HG02981 (cell line): Measurements from ENCODE around the gene EMILIN1.
A peak's percentile ranks its signal among the peaks of the same experiment; 100 is the strongest.
"Not testable (repeated sequence)": the region's sequence is repeated elsewhere in the genome, so short reads cannot be mapped to it uniquely, and the experiment has no call there.

ENCODE experiments used
- ATAC-seq: cut with Tn5 transposase; IDR thresholded peaks from one replicate; pipeline ENCODE4 v1.9.1; 2021; ENCODE audit warnings: mild to moderate bottlenecking, moderate library complexity; ENCODE audit not compliant: unreplicated experiment

EMILIN1 gene

GRCh38 chr2:27053776-27054175, 24.6 kb upstream of the EMILIN1 start:
- ATAC-seq, result no peak

GRCh38 chr2:27054721-27055120, 23.7 kb upstream of the EMILIN1 start:
- ATAC-seq, result no peak

GRCh38 chr2:27057184-27057583, 21.2 kb upstream of the EMILIN1 start:
- ATAC-seq, result no peak

DNA sequence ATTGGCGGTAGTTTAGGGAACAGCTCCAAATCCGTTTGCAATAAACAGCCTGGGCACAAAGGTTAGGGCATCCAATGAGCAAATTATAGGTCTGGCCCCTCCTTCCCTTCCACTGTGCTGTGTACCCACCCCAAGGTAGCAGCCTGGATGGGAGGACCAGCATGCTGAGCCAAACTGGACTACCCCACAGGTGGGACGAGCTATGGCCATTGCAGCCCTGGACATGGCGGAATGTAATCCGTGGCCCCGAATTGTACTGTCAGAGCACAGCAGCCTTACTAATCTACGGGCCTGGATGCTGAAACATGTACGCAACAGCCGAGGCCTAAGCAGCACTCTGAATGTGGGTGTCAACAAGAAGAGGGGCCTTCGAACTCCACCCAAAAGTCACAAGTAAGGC, 20.2 kb upstream of the EMILIN1 start:
- no peak for ATAC-seq

- ATAC-seq, result no peak
These were observed 19.1 kb upstream of the EMILIN1 start for GRCh38 chr2:27059141-27059820.

GRCh38 chr2:27060323-27060722, 18.1 kb upstream of the EMILIN1 start:
- ATAC-seq, result no peak

- ATAC-seq, result no peak
These were observed 13.3 kb upstream of the EMILIN1 start for GRCh38 chr2:27065128-27065527.

- no peak for ATAC-seq
These were observed 11.0 kb upstream of the EMILIN1 start for GRCh38 chr2:27067385-27067784.

GRCh38 chr2:27069436-27069835, 9.0 kb upstream of the EMILIN1 start:
- ATAC-seq, result no peak

DNA sequence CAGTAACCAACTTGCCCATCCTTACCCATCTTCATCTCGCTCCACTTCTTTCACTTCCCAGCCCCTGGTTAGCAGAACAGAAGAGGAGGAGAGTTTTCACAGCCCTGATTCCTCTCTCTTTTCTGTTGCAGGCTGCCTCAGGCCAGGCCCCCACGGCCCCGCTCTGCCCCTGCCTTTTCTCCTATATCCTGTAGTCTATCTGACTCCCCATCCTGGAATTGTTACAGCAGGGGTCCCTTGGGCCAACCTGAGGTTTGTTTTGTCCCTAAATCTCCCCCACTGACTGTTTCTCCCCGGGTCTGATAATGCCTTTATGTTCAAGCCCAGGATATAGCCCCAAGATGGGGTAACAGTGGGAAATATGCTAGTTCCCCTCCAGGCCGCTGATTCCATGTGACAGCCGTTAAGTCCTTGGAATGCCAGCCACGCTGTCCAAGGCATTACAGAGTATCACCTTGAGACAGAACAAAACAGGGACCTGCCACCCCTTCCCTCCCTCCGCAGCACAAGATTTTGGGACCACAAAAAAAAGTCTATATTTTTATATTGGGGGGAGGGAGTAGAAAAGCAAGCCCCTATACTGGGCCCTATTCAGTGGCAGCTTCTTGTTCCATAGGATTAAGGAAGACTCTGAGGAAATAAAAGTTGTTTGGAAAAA, 8.3 kb upstream of the EMILIN1 start:
- no peak for ATAC-seq

GRCh38 chr2:27070653-27071276, 7.7 kb upstream of the EMILIN1 start:
- ATAC-seq, result no peak

DNA sequence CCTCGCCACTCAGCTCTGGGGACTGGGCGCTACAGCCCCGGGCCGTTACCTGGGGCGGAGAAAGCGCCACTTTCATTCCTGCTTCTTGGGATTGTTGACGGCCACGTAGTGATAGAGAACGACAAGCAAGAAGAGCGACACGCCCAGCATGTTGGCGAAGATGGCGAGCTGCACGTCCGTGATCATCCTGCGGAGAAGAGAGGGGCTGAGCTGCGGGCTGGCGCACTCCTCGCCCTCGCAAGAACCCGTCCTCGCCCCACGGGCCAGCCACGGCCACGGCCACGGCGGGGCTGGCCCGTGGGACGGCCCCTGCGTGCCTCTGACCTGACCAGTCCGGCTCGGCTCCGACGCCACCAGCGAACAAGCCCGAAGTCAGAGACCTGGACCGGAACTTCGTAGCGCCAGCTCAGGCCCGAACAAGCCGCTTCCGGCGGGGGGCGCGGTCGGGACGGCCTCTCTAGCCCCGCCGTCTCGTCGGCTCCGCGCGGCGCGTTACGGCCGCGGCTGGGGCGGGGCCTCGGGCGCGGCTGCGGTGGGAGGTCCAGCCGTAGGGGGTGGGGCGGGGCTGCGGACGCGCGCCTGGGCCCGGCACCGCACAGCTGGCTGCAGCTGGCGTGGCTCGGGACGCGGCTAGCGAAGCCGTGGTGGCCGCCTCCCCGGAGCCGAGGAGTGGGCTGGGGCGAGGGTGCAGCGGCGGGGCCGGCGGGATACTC, 7.0 kb upstream of the EMILIN1 start, which contains the start of gene OST4:
TSS of gene OST4 (minus strand) at position 378 of the 713 bp plus-strand sequence.
- ATAC-seq, result peak; percentile 86

GRCh38 chr2:27071990-27072830, 6.2 kb upstream of the EMILIN1 start:
- peak; percentile 14 for ATAC-seq

GRCh38 chr2:27072920-27073319, 5.5 kb upstream of the EMILIN1 start:
- no peak for ATAC-seq

DNA sequence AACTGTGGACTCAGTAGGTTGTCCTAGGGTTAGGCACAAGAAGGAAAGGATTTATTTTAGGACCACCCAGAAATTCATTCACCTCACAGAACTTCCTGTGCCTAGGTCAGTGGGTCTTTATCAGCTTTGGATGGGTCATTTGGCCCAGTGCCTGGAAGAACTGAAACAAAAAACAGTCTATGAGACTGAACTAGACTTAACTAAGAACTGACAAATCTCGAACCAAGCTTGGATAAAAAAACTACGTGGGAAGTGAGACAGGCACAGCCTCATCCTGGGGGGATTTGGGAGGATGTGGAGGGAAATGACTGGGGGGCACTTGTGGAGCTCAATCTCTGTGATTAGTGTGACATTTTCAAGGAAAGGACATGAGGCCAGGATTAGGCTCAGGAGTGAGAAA, 4.6 kb upstream of the EMILIN1 start:
- ATAC-seq, result no peak

- no peak for ATAC-seq
These were observed 3.5 kb upstream of the EMILIN1 start for GRCh38 chr2:27074738-27075565.

GRCh38 chr2:27075566-27075871, 2.9 kb upstream of the EMILIN1 start:
- ATAC-seq, result not testable (repeated sequence)

GRCh38 chr2:27076323-27076722, 2.1 kb upstream of the EMILIN1 start:
- ATAC-seq, result no peak

DNA sequence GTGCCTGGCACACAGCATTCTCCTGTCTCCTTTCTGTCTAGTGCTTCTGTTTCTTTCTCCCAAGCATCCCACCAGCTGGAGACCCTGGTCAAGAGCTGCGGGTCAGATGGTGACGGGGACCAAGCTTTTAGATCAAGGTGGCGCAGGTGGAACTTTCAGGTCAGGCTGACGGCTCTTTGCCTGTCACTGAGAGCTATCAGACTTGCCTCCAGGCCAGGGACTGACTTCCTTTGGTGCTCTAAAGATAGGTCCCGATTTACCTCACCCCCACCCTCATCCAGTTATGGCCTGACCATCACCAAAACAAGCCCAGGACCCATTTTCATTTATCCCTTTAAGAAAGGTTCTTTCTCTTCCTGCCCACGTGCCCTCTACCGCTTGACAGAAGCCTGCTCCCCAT, 1.2 kb upstream of the EMILIN1 start:
- ATAC-seq, result no peak
